ENCODE results near the gene H2BK1. TPM values are rescaled to one million over a fixed set of nuclear protein-coding genes. Genes with fewer than 3 reads are reported as not detected.

Gene H2BK1
- total RNA-seq, 1 donor from 2014 or later = not detected

DNA sequence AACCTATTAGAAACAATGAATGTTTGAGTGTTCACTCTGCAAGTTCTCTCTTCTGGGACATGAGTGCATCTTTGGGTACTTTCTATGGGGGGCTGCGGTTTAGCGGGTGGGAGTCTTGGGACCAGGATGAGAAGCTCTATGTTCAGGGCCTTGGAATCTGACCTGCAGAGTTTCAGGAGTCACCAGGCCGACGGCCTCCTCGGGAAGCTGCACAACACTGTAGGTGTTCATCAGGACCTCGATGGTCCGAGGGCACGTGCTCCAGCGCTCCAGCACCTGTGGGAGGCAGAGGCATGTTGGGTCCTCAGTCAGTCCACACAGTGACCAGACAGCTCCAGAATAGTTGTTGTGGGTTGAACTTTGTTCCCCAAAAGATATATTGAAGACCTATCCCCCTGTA is 33.9 kb downstream of the H2BK1 start:
- TF ChIP-seq, protein P1, sequence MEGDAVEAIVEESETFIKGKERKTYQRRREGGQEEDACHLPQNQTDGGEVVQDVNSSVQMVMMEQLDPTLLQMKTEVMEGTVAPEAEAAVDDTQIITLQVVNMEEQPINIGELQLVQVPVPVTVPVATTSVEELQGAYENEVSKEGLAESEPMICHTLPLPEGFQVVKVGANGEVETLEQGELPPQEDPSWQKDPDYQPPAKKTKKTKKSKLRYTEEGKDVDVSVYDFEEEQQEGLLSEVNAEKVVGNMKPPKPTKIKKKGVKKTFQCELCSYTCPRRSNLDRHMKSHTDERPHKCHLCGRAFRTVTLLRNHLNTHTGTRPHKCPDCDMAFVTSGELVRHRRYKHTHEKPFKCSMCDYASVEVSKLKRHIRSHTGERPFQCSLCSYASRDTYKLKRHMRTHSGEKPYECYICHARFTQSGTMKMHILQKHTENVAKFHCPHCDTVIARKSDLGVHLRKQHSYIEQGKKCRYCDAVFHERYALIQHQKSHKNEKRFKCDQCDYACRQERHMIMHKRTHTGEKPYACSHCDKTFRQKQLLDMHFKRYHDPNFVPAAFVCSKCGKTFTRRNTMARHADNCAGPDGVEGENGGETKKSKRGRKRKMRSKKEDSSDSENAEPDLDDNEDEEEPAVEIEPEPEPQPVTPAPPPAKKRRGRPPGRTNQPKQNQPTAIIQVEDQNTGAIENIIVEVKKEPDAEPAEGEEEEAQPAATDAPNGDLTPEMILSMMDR (IDR thresholded peaks at IDR 0.05; ENCODE audit: unreplicated experiment) = no peak
- Mint-ChIP-seq H3K4me1 (ENCODE audit: low read depth) (no peaks in the 10 kb centered on the region), H3K9me3 (ENCODE audit: low read depth) (peaks cover 2% of the 10 kb centered on the region), H3K4me3 (ENCODE audit: low read depth) (no peak overlapping the region), H3K36me3 (ENCODE audit: insufficient read depth) (no peaks in the 10 kb centered on the region), H3K27ac (no peak overlapping the region), H3K27me3 (peaks cover 69% of the 10 kb centered on the region)
- no peak for DNase-seq (ENCODE audit: low spot score, unreplicated experiment)

DNA sequence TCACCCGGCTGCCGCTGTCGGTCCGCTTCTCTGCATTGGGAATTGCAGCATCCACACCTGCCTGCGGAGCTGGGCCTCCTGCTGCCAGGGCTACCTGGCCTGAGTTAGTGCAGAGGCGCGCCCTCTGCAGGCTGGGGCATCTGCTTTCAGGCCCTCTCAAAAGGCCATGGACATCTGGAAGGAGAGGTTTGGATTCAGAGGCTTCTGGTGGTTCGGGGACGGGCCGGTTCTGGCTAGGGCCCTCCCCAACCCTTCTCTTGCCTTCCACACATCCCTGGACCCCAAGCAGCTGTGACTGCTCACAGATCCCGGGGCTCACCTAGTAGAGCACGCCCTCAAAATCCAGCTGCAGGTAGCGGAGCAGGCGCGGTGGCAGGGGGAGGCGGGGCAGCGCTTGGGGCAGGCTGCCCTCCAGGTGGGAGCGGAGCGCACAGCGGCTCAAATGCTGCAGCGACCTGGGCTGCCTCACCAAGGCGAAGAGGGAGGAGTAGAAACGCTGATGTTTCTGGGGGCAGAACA is 34.4 kb downstream of the H2BK1 start:
- Mint-ChIP-seq H3K27ac (no peak overlapping the region), H3K9me3 (ENCODE audit: low read depth) (peaks cover 2% of the 10 kb centered on the region), H3K36me3 (ENCODE audit: insufficient read depth) (no peaks in the 10 kb centered on the region), H3K27me3 (peaks cover 74% of the 10 kb centered on the region), H3K4me1 (ENCODE audit: low read depth) (no peaks in the 10 kb centered on the region), H3K4me3 (ENCODE audit: low read depth) (no peak overlapping the region)
- TF ChIP-seq, protein P1 (IDR thresholded peaks at IDR 0.05; ENCODE audit: unreplicated experiment) = no peak
- no peak for DNase-seq (ENCODE audit: low spot score, unreplicated experiment)

GRCh38 chr7:151175047-151175792 is 35.1 kb downstream of the H2BK1 start:
- no peaks in the 10 kb centered on the region for H3K4me1 Mint-ChIP-seq (ENCODE audit: low read depth)
- peaks cover 71% of the 10 kb centered on the region for H3K27me3 Mint-ChIP-seq
- no peak for DNase-seq (ENCODE audit: low spot score, unreplicated experiment)
- TF ChIP-seq, protein P1 (IDR thresholded peaks at IDR 0.05; ENCODE audit: unreplicated experiment) = no peak
- H3K4me3 Mint-ChIP-seq (ENCODE audit: low read depth) = no peak overlapping the region
- H3K9me3 Mint-ChIP-seq (ENCODE audit: low read depth) = peaks cover 2% of the 10 kb centered on the region
- H3K27ac Mint-ChIP-seq = no peak overlapping the region
- H3K36me3 Mint-ChIP-seq (ENCODE audit: insufficient read depth) = no peaks in the 10 kb centered on the region

GRCh38 chr7:151174246-151175046 is 35.8 kb downstream of the H2BK1 start:
- H3K9me3 Mint-ChIP-seq (ENCODE audit: low read depth) = peaks cover 2% of the 10 kb centered on the region
- H3K27ac Mint-ChIP-seq = no peak overlapping the region
- TF ChIP-seq, protein P1 (IDR thresholded peaks at IDR 0.05; ENCODE audit: unreplicated experiment) = no peak
- no peaks in the 10 kb centered on the region for H3K36me3 Mint-ChIP-seq (ENCODE audit: insufficient read depth)
- DNase-seq (ENCODE audit: low spot score, unreplicated experiment) = no peak
- no peaks in the 10 kb centered on the region for H3K4me1 Mint-ChIP-seq (ENCODE audit: low read depth)
- H3K4me3 Mint-ChIP-seq (ENCODE audit: low read depth) = no peak overlapping the region
- H3K27me3 Mint-ChIP-seq = peaks cover 74% of the 10 kb centered on the region

Data from progenitor cell of endocrine pancreas (in vitro differentiated cells).